B cell (primary cell): ENCODE results near the gene PTPRT. TPM values are rescaled to one million over a fixed set of nuclear protein-coding genes. Genes with fewer than 3 reads are reported as not detected.

ENCODE experiments used
- ATAC-seq: fragments of 200-7000 bp; cut with Tn5 transposase; one replicate; pipeline ENCODE4 v1.10.0; 2021; ENCODE audit warnings: low read depth, mild to moderate bottlenecking, moderate number of reproducible peaks, moderate library complexity
- CTCF ChIA-PET: fragments of 350-600 bp; sonication (Branson Sonifier 250); formaldehyde crosslinking; loops from one replicate; lab custom pipeline; 2021; ENCODE audit warnings: antibody characterized with exemption, inconsistent platforms; lab: Charles Lee
- POLR2A ChIA-PET: fragments of 350-600 bp; sonication (Branson Sonifier 250); formaldehyde crosslinking; loops from one replicate; lab custom pipeline; 2021; ENCODE audit warnings: antibody characterized with exemption; lab: Charles Lee
- DNase-seq: peaks from one replicate; pipeline ENCODE4 v3.0.0; 2013
- H2AFZ ChIP-seq: 2 replicates; pipeline ENCODE4 v1.6.1; 2012; ENCODE audit warnings: mild to moderate bottlenecking, low read depth, low read length; ENCODE audit not compliant: insufficient read depth, poor library complexity, severe bottlenecking
- H3K27ac ChIP-seq, 2 donors: 1 replicate in 1 of 2; 2 replicates in 1 of 2; pipeline ENCODE4 v1.5.1; 2012 to 2013; ENCODE audit warnings: low read length in 2 of 2, mild to moderate bottlenecking in 2 of 2, moderate library complexity in 1 of 2
- H3K27me3 ChIP-seq, 4 experiments: fragments of 200-600 bp in 1 of 4; sonication (generic) in 1 of 4; replicated peaks in 1 of 4; 1 replicate in 2 of 4; 2 replicates in 2 of 4; pipeline versions ENCODE4 v1.6.1 to v1.7.0; 2013 to 2016; ENCODE audit warnings: low read length in 3 of 4, mild to moderate bottlenecking in 2 of 4, mixed read lengths in 1 of 4, moderate library complexity in 1 of 4; ENCODE audit not compliant: insufficient read depth in 4 of 4, control insufficient read depth in 3 of 4; ENCODE audit errors: control extremely low read depth in 1 of 4
- H3K36me3 ChIP-seq, 2 experiments: replicated peaks in 1 of 2; 1 replicate in 1 of 2; 2 replicates in 1 of 2; pipeline versions ENCODE4 v1.6.1 to v1.7.1; 2013; ENCODE audit warnings: low read length in 1 of 2; ENCODE audit not compliant: insufficient read depth in 2 of 2, control insufficient read depth in 1 of 2; ENCODE audit errors: control extremely low read depth in 1 of 2, extremely low read depth in 1 of 2
- H3K4me1 ChIP-seq, 2 donors: fragments of 200-600 bp in 1 of 2; sonication (generic) in 1 of 2; 1 replicate in 1 of 2; 2 replicates in 1 of 2; pipeline versions ENCODE4 v1.5.1 to v1.6.1; 2013 to 2017; ENCODE audit warnings: low read length in 2 of 2; ENCODE audit not compliant: control insufficient read depth in 2 of 2, insufficient read depth in 2 of 2
- H3K4me2 ChIP-seq: replicated peaks from 2 replicates; pipeline ENCODE3; 2012; ENCODE audit warnings: mild to moderate bottlenecking, low read depth, low read length; ENCODE audit not compliant: poor library complexity, severe bottlenecking
- H3K4me3 ChIP-seq, 5 experiments: fragments of 200-600 bp in 1 of 5; sonication (generic) in 1 of 5; 1 replicate in 3 of 5; 2 replicates in 2 of 5; pipeline versions ENCODE4 v1.5.1 to v1.7.0; 2011 to 2016; ENCODE audit warnings: low read length in 4 of 5, mild to moderate bottlenecking in 4 of 5, low read depth in 2 of 5, control low read depth in 1 of 5, moderate library complexity in 1 of 5; ENCODE audit not compliant: insufficient read depth in 1 of 5; ENCODE audit errors: control extremely low read depth in 1 of 5, extremely low read depth in 1 of 5
- H3K79me2 ChIP-seq: fragments of 200-600 bp; sonication (generic); one replicate; pipeline ENCODE4 v1.6.0; 2016; ENCODE audit warnings: low read length; ENCODE audit not compliant: control insufficient read depth, insufficient read depth
- H3K9ac ChIP-seq: fragments of 200-600 bp; sonication (generic); 2 replicates; pipeline ENCODE4 v1.6.1; 2017; ENCODE audit warnings: mild to moderate bottlenecking, low read length, moderate library complexity
- H3K9me3 ChIP-seq, 3 donors: one replicate each; pipeline versions ENCODE4 v1.6.1 to v1.7.1; 2013; ENCODE audit warnings: low read length in 2 of 3; ENCODE audit not compliant: control insufficient read depth in 2 of 3, insufficient read depth in 1 of 3; ENCODE audit errors: control extremely low read depth in 1 of 3
- H4K20me1 ChIP-seq: 2 replicates; pipeline ENCODE4 v1.6.0; 2012; ENCODE audit warnings: mild to moderate bottlenecking, low read length; ENCODE audit not compliant: insufficient read depth, control insufficient read depth, poor library complexity, severe bottlenecking
- H3K27ac Mint-ChIP-seq: one replicate; pipeline ENCODE4 v1.8.0; 2021; ENCODE audit warnings: mixed read lengths
- H3K27me3 Mint-ChIP-seq: one replicate; pipeline ENCODE4 v1.8.0; 2021; ENCODE audit warnings: mixed read lengths
- H3K4me1 Mint-ChIP-seq: one replicate; pipeline ENCODE4 v1.8.0; 2021; ENCODE audit warnings: mixed read lengths
- H3K4me3 Mint-ChIP-seq: one replicate; pipeline ENCODE4 v1.8.0; 2021; ENCODE audit warnings: mixed read lengths
- H3K9me3 Mint-ChIP-seq: one replicate; pipeline ENCODE4 v1.8.0; 2022; ENCODE audit warnings: mixed read lengths; ENCODE audit not compliant: insufficient read depth
- EZH2 ChIP-seq: IDR thresholded peaks from 2 replicates; pipeline ENCODE4 v1.6.1; 2012; ENCODE audit warnings: borderline replicate concordance, low read depth, mild to moderate bottlenecking, moderate library complexity, low read length; ENCODE audit not compliant: insufficient read depth, poor library complexity, severe bottlenecking
- WGBS: methylation state at CpG from one replicate; pipeline ENCODE4 v1.1.5; 2013; ENCODE audit warnings: missing lambda C conversion rate; ENCODE audit not compliant: insufficient coverage; 5-methylcytosine and 5-hydroxymethylcytosine counted together
- intact Hi-C: fragments of 100-400 bp; cut with micrococcal nuclease; formaldehyde crosslinking; loops from one replicate; pipeline ENCODE4 v1.10.0; 2022
- polyA plus RNA-seq: library from polyadenylated mRNA; depleted of rRNA; stranded (reverse); fragments of >200 nt; gene quantifications from 2 replicates; pipeline ENCODE4 v1.2.3, GENCODE V29; 2012
- total RNA-seq, 2 donors: library from RNA; stranded (reverse); fragments of 120-200 nt in 1 of 2; gene quantifications; 1 replicate in 1 of 2; 2 replicates in 1 of 2; pipeline versions ENCODE4 v1.2.3 to v1.2.4, GENCODE V29; 2013 to 2022
- TF ChIP-seq, protein P1 (sequence below): fragments of 200-600 bp; IDR thresholded peaks from one replicate; pipeline ENCODE4 v1.8.0; 2022; ENCODE audit warnings: antibody characterized with exemption, mild to moderate bottlenecking

Gene PTPRT
- total and polyA plus RNA-seq, 2 donors (not counting 1 experiment from before 2014, with no cell fraction given), result not detected

DNA sequence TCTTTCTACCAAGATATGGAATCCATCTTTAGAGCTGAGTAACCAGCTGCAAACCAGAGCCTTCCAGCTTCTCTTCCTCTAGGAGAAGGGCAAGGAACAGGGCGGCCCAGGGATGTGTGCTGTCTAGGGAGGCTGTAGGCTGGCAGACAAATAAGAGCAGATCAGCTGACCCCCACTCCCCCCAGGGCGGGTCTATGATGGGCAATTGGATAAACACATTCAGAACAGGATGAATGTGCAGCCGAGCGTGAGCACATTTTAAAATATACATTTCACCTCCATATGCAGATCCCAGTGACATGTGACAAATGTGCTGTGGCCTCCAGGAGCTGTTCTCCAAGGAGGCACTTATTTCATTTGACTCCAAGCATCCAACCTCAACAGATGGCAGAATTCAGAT is 580.1 kb downstream of the PTPRT start:
- H3K27me3 Mint-ChIP-seq, result no peaks in the 10 kb centered on the region
- Histone ChIP-seq H2AFZ (no peak overlapping the region), H3K27me3 (no peaks in the 10 kb centered on the region), H3K9me3 (peaks cover 0 to 12% (median 0%) of the 10 kb centered on the region in 3 donors), H3K4me3 (no peak overlapping the region), H3K79me2 (no peaks in the 10 kb centered on the region), H3K36me3 (no peaks in the 10 kb centered on the region), H4K20me1 (no peaks in the 10 kb centered on the region), H3K9ac (no peak overlapping the region), H3K27ac (no peak overlapping the region), H3K4me1 (no peaks in the 10 kb centered on the region), H3K4me2 (no peak overlapping the region)
- no peak for ATAC-seq
- POLR2A ChIA-PET, result interaction anchor here (0.7 kb wide), 1 partner anchor 141 kb away, joined by 9 read pairs; no protein-coding TSS in a partner anchor
- H3K27ac Mint-ChIP-seq, result no peak overlapping the region
- H3K9me3 Mint-ChIP-seq, result peaks cover 6% of the 10 kb centered on the region
- TF ChIP-seq, protein P1, sequence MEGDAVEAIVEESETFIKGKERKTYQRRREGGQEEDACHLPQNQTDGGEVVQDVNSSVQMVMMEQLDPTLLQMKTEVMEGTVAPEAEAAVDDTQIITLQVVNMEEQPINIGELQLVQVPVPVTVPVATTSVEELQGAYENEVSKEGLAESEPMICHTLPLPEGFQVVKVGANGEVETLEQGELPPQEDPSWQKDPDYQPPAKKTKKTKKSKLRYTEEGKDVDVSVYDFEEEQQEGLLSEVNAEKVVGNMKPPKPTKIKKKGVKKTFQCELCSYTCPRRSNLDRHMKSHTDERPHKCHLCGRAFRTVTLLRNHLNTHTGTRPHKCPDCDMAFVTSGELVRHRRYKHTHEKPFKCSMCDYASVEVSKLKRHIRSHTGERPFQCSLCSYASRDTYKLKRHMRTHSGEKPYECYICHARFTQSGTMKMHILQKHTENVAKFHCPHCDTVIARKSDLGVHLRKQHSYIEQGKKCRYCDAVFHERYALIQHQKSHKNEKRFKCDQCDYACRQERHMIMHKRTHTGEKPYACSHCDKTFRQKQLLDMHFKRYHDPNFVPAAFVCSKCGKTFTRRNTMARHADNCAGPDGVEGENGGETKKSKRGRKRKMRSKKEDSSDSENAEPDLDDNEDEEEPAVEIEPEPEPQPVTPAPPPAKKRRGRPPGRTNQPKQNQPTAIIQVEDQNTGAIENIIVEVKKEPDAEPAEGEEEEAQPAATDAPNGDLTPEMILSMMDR, result no peak
- no peak for TF ChIP-seq EZH2
- H3K4me1 Mint-ChIP-seq, result no peaks in the 10 kb centered on the region
- 86% methylated on average over 2 of the region's 4 CpGs for WGBS
- H3K4me3 Mint-ChIP-seq, result no peak overlapping the region
- intact Hi-C loops, result no loop called here
- CTCF ChIA-PET, result no interaction called here
- no peak for DNase-seq

DNA sequence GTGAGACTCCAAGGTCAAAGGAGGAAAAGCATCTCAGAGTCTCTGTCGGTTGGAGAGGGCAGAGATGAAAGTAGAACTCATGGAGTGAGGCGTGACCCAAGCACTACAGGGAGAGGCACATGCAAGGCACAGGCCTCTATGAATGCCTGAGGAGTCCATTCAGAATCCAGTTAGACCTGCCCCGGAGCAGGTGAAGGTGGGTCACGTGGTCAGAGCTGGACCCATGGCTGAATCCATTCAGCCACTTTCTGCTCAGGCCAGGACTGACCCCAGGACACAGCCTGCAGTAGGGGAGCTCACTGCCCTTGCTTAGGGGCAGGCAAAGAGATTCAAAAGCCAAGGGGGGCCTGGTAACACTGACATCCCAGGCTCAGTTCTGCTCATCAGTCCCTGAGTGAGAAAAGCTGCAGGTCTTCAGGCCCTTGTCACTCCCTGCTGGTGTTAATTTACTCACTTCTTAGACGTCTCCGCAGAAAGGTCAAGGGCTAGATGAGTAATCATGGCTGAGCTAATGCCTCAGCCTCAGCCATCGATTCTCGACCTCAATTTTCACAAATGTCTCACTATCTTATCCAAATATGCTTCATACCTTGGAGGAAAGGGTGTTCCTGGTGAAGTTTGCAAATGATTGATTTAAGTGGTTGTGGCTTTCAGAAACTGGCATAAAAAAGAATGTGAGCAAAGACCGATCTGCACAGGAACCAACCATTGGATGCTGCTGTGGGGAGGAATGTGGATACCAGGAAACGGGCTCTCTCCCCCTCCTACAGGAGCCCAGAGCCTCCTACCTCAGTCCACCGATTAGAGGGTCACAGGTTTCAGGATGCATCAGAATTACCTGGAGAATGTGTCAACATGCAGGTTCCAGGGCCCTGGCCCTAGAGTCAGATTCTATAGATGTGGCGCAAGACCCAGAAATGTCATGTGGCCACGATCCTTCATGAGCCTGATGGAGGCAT is 584.4 kb downstream of the PTPRT start:
- Histone ChIP-seq H3K4me3 (no peak overlapping the region), H3K27me3 (no peaks in the 10 kb centered on the region), H2AFZ (no peak overlapping the region), H4K20me1 (no peaks in the 10 kb centered on the region), H3K79me2 (no peaks in the 10 kb centered on the region), H3K36me3 (no peaks in the 10 kb centered on the region), H3K9ac (no peak overlapping the region), H3K4me1 (no peaks in the 10 kb centered on the region), H3K27ac (no peak overlapping the region), H3K4me2 (no peak overlapping the region), H3K9me3 (peaks cover 0 to 7% (median 0%) of the 10 kb centered on the region in 3 donors)
- no peak for TF ChIP-seq EZH2
- TF ChIP-seq, protein P1, result no peak
- WGBS, result 83% methylated on average over 9 of the region's 13 CpGs
- CTCF ChIA-PET, result no interaction called here
- no peaks in the 10 kb centered on the region for H3K27me3 Mint-ChIP-seq
- POLR2A ChIA-PET, result no interaction called here
- DNase-seq (no peak), ATAC-seq (no peak)
- H3K9me3 Mint-ChIP-seq, result no peaks in the 10 kb centered on the region
- no peak overlapping the region for H3K4me3 Mint-ChIP-seq
- H3K27ac Mint-ChIP-seq, result no peak overlapping the region
- H3K4me1 Mint-ChIP-seq, result no peaks in the 10 kb centered on the region
- intact Hi-C loops, result no loop called here
